SJSA1 (cell line): ENCODE results near the gene RPP40. TPM values are rescaled to one million over a fixed set of nuclear protein-coding genes. Genes with fewer than 3 reads are reported as not detected.
"Not testable (repeated sequence)": the region's sequence is repeated elsewhere in the genome, so short reads cannot be mapped to it uniquely, and the experiment has no call there.

Source experiments
- DNase-seq, 2 experiments: peaks; one replicate each; pipeline ENCODE4 v3.0.0-alpha.2; 2015 to 2020; ENCODE audit warnings: low spot score in 2 of 2, low read depth in 1 of 2
- H3K27ac ChIP-seq: fragments of 250-450 bp; sonication (Bioruptor Pico); 2 replicates; pipeline ENCODE4 v1.5.1; 2020; ENCODE audit warnings: mild to moderate bottlenecking, moderate library complexity
- H3K27me3 ChIP-seq: fragments of 250-450 bp; sonication (Bioruptor Pico); replicated peaks from 2 replicates; pipeline ENCODE4 v1.5.1; 2020; ENCODE audit warnings: mild to moderate bottlenecking, moderate library complexity
- H3K36me3 ChIP-seq: fragments of 250-450 bp; sonication (Bioruptor Pico); 2 replicates; pipeline ENCODE4 v1.5.1; 2020; ENCODE audit warnings: mild to moderate bottlenecking
- H3K4me1 ChIP-seq: fragments of 250-450 bp; sonication (Bioruptor Pico); replicated peaks from 2 replicates; pipeline ENCODE4 v1.6.1; 2021; ENCODE audit warnings: mild to moderate bottlenecking
- H3K4me3 ChIP-seq: fragments of 250-450 bp; sonication (Bioruptor Pico); 2 replicates; pipeline ENCODE4 v1.5.1; 2020; ENCODE audit warnings: mild to moderate bottlenecking
- H3K9me3 ChIP-seq: fragments of 250-450 bp; sonication (Bioruptor Pico); replicated peaks from 2 replicates; pipeline ENCODE4 v1.5.1; 2020; ENCODE audit warnings: mild to moderate bottlenecking
- total RNA-seq: library from RNA; depleted of rRNA; stranded (reverse); fragments of >200 nt; shearing (Covaris generic); gene quantifications from 2 replicates; pipeline ENCODE4 v1.2.3, GENCODE V29; 2014

The RPP40 gene
- total RNA-seq, 1 experiment from 2014 or later = 17.5 TPM

DNA sequence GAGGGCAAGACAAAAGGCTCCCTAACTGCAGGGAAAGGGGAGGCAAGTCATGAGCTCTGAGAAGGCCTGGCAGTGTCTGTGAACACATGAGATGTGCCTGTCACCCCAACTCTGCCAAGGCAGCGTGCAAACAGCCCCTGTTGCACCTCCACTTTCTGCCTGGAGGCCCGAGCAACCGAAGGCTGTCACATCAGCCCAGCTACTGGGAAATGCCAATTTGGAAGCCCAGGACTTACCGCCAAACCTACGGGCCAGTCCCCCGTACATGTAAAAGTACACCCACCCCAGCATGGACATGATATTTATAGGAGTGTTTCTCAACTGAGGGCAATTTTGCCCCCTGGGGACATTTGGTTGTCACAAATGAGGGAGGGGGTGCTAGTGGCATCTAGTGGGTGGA, 27.3 kb upstream of the RPP40 start:
- H3K27me3 ChIP-seq = no peaks in the 10 kb centered on the region
- no peaks in the 10 kb centered on the region for H3K9me3 ChIP-seq
- no peak overlapping the region for H3K27ac ChIP-seq
- H3K4me1 ChIP-seq = no peaks in the 10 kb centered on the region
- H3K36me3 ChIP-seq = no peaks in the 10 kb centered on the region
- no peak overlapping the region for H3K4me3 ChIP-seq
- DNase-seq = no peak

DNA sequence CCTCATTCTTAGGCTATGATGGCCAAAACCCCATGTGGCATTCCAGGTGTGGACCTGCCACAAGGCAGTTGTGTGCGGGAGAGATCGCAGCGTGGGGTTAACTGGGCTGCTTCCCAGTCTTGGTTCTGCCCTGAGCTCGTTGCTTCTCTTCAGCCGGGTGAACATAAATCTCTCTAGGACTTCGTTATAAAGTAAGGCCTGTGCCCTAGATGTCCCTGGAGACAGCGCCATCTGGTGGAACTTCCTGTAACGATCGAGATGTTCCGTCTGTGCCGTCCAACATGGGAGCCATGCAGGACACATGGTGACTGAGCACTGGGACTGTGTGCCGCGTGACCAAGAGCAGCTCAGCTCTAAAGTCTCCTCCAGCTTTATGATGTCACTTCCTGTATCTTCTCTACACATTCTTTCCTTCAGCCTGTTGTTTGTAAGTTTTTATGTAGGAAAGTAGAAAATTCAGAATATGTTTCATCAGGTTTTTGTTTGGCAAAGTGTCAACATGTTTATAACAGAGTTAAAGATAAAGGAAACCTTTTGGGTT, 26.8 kb upstream of the RPP40 start:
- no peaks in the 10 kb centered on the region for H3K36me3 ChIP-seq
- no peaks in the 10 kb centered on the region for H3K9me3 ChIP-seq
- H3K27ac ChIP-seq = no peak overlapping the region
- peak; percentile 57 to 75 for DNase-seq
- H3K4me1 ChIP-seq = no peaks in the 10 kb centered on the region
- H3K4me3 ChIP-seq = no peak overlapping the region
- H3K27me3 ChIP-seq = no peaks in the 10 kb centered on the region

DNA sequence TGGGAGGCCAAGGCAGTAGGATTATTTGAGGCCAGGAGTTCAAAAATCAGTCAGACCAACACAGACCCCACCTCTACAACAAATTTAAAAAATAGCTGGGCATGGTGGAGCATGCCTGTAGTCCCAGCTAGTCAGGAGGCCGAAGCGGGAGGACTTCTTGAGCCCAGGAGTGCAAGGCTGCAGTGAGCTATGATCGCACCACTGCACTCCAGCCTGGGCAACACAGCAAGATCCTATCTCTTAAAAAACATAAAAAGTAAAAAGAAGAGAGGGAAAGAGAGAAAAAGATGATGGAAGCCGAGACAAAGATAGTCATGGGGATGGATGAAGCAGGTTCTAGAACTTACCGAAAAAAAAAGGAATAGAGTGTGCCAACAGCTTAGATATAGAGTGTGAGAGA, 25.8 kb upstream of the RPP40 start:
- no peaks in the 10 kb centered on the region for H3K4me1 ChIP-seq
- no peaks in the 10 kb centered on the region for H3K9me3 ChIP-seq
- no peak overlapping the region for H3K4me3 ChIP-seq
- no peak for DNase-seq
- no peak overlapping the region for H3K27ac ChIP-seq
- no peaks in the 10 kb centered on the region for H3K27me3 ChIP-seq
- H3K36me3 ChIP-seq = no peaks in the 10 kb centered on the region

DNA sequence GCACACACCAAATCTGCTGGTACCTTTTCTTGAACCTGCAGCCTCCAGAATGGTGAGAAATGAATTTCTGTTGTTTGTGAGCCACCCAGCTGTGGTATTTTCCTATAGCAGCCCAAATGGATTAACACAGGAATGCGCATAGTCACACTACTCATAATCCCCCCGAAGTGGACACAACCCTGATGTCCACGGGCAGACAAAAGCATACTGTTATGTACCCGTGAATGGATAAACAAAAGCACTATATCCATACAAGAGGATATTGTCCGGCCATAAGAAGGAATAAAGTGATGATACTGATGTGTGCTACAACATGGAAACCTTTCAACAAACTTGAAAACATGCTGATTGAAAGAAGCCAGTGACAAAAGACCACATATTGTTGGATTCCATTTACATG, 25.1 kb upstream of the RPP40 start:
- Histone ChIP-seq H3K27ac (no peak overlapping the region), H3K4me3 (no peak overlapping the region), H3K27me3 (no peaks in the 10 kb centered on the region), H3K9me3 (no peaks in the 10 kb centered on the region), H3K4me1 (no peaks in the 10 kb centered on the region), H3K36me3 (no peaks in the 10 kb centered on the region)
- DNase-seq = no peak

DNA sequence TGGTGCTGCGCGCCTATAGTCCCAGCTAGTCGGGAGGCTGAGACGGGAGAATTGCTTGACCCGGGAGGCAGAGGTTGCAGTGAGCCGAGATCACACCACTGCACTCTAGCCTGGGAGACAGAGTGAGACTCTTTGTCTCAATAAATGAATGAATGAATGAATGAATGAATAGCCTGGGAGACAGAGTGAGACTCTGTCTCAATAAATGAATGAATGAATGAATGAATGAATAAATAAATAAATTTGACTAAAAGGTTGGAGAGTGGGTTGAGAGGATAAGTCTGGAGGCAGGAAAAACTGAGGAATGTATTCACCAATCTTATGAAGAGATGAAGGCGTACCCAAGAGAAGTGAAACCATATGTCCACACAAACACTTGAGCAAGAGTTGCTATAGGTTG, 24.5 kb upstream of the RPP40 start:
- no peak for DNase-seq
- H3K4me3 ChIP-seq = no peak overlapping the region
- H3K27ac ChIP-seq = no peak overlapping the region
- H3K27me3 ChIP-seq = no peaks in the 10 kb centered on the region
- H3K9me3 ChIP-seq = no peaks in the 10 kb centered on the region
- H3K36me3 ChIP-seq = no peaks in the 10 kb centered on the region
- H3K4me1 ChIP-seq = no peaks in the 10 kb centered on the region

DNA sequence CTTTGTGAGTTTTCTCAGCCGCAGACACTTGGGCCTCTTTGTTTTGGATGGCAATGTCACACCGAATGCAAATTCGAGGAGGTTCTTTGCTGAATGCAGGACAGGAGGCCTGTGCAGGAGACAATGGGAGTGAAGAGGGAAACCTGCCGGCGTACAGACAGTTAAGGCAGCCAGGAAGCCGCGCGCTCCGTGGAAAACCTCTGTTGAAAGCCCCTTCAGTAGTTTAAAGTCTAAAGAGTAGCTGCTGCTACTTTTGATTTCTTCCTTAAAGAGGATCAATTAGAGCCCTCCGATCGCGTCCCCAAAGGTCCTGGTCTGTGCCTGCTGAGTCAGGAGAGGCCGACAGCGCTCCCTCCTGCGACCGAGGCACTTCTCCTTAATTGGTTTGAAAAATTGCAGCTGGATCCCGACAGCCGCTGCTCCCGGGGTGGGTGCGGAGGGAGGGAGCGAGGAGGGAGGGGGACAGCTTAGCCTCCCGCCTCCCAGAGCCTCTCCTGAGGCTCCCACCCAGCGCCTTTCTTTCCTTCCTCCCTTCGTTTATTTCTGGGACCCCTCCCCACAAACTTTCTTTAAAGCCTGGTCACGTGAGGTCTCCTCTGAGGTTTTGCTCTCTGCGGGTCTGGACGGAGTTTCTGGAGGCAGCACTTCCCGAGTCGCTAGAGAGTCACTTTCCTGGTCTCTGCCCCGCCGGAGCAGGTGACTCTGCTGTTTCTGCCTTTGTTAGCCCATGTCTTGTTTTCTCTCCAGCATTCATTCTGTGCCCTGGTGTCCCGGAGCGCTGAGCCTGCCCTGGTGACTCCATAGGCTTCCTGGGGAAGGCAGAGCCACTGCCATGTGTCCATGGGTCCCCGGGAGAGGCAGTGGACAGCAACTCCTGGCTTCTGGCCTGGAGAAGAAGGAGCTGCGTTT, 22.3 kb upstream of the RPP40 start:
- Histone ChIP-seq H3K9me3 (no peaks in the 10 kb centered on the region), H3K27ac (no peak overlapping the region), H3K36me3 (no peaks in the 10 kb centered on the region), H3K27me3 (no peaks in the 10 kb centered on the region), H3K4me1 (no peaks in the 10 kb centered on the region), H3K4me3 (peak overlapping the region; percentile 29)
- DNase-seq = no peak

DNA sequence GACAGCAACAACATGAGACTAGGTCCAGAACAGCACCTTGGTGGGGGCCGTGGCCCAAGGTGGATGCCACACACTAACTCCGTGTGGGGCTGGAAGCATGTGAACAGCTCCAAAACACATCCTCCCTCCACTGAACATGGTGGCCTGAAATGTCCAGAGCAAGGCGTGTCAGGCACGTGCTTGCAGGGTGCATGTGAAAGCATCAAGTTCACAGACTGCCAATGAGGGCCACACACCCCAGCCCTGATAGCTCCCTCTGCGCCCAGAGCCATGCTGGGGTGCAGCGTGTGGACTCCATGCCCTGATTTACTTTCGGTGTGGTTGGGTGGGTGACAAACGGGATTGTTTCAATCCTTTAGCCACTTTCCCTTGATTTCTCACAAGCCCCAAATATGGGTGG, 20.1 kb upstream of the RPP40 start:
- Histone ChIP-seq H3K4me1 (no peaks in the 10 kb centered on the region), H3K36me3 (no peaks in the 10 kb centered on the region)
- DNase-seq = no peak

DNA sequence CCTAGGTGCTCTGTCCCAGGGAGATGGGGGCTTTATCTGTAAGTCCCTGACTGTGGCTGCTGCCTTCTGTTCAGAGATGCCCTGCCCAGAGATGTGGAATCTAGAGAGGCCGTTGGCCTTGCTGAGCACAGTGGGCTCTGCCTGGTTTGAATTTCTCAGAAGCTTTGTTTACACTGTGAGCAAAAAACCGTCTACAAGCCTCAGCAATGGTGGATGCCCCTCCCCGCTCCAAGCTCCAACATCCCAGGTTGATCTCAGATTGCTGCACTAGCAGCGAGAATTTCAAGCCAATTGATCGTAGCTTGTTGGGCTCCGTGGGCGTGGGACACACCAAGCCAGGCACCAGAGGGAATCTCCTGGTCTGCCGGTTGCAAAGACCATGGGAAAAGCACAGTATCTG, 16.3 kb upstream of the RPP40 start:
- no peaks in the 10 kb centered on the region for H3K9me3 ChIP-seq
- H3K4me1 ChIP-seq = no peaks in the 10 kb centered on the region
- no peak for DNase-seq
- no peak overlapping the region for H3K4me3 ChIP-seq
- H3K36me3 ChIP-seq = no peaks in the 10 kb centered on the region
- H3K27ac ChIP-seq = no peak overlapping the region
- no peaks in the 10 kb centered on the region for H3K27me3 ChIP-seq

More for the DNA sequence above, 20.1 kb upstream of the RPP40 start:
- Histone ChIP-seq H3K9me3 (no peaks in the 10 kb centered on the region), H3K4me3 (no peak overlapping the region), H3K27ac (no peak overlapping the region), H3K27me3 (no peaks in the 10 kb centered on the region)

DNA sequence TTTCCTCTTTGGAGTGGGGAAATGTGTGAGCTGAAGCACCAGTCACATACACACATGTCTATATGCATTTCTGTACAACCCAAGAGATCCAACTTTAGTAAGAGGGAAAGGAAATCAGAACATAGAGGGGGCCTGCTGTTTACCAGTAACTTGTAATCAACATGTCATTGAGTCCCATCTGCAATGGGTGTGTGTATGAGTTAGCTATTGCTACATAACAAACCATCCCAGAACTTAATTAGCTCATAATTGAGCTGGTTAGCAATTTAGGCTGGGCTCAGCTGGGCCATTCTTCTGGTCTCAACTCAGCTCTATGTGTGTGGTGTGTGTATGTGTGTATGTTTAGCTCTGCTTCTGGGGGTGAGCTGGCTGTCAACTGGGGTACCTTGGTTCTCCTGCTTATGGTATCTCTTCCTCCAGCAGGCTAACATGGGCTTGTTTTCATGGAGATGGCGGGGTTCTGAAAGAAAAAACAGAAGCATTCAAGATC, 10.3 kb upstream of the RPP40 start:
- no peaks in the 10 kb centered on the region for H3K27me3 ChIP-seq
- H3K4me1 ChIP-seq = peaks cover 6% of the 10 kb centered on the region
- H3K4me3 ChIP-seq = no peak overlapping the region
- H3K36me3 ChIP-seq = no peaks in the 10 kb centered on the region
- no peak overlapping the region for H3K27ac ChIP-seq
- no peaks in the 10 kb centered on the region for H3K9me3 ChIP-seq
- DNase-seq = no peak

DNA sequence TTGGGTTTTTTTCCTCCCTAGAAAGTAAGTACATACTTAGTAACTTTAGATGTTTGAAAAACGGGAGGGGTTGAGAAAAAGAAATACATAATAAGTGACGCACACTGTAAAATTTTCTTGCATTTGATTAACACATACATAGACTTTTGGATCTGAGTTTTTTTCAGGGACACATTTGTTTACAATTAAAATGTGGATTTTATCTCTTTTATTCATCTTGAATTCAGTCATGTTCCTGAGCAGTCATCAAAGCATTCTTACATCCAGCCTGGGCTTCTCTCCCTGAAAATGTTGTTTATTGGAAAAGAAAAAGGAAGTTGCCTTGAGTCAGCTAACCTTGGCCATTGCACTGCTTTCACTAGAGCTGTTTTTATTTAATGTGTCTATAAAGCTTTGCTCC, 8.7 kb upstream of the RPP40 start:
- Histone ChIP-seq H3K27ac (no peak overlapping the region), H3K9me3 (no peaks in the 10 kb centered on the region), H3K27me3 (no peaks in the 10 kb centered on the region), H3K36me3 (no peaks in the 10 kb centered on the region), H3K4me1 (peaks cover 6% of the 10 kb centered on the region), H3K4me3 (no peak overlapping the region)
- DNase-seq = no peak

DNA sequence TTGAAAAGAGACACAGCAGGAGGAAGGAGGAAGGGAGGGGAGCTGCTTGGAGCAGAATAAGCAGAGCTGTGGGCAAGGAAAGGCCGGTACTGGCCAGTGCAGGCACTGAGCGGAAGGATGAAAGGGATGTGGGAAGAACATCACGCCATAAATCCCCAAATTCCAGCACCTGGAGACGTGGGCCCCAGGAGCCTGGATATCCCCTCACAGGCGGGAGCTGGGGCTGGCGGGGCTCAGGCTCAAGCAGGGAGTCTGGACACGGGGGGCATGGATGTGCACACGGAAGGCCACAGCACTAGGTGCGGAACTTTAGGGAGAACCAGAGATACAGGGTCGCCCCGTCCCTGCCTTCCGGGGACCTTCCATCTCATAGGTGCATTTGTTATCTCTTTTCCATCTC, 7.5 kb upstream of the RPP40 start:
- Histone ChIP-seq H3K27me3 (no peaks in the 10 kb centered on the region), H3K36me3 (no peaks in the 10 kb centered on the region), H3K4me1 (peaks cover 6% of the 10 kb centered on the region), H3K9me3 (no peaks in the 10 kb centered on the region), H3K4me3 (no peak overlapping the region), H3K27ac (no peak overlapping the region)
- DNase-seq = no peak

DNA sequence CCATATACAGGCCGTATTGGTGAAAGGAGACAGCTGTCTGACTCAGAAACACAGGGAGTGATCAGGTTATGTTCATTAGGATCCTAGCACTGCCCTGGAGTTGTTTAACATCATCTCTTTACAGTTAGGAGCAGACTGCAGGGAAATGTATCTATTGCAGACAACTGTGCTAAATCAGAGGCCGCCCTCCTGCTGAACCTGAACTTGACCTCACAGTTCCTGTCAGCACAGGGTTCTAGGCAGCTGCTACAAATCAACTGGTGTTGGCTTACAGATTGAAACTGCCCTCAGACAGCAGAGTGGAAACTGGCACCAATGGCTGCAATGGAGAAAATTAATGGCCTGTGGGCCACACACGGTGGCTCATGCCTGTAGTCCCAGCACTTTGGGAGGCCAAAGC, 3.7 kb upstream of the RPP40 start:
- H3K9me3 ChIP-seq = no peaks in the 10 kb centered on the region
- H3K27me3 ChIP-seq = no peaks in the 10 kb centered on the region
- H3K4me3 ChIP-seq = no peak overlapping the region
- H3K4me1 ChIP-seq = peaks cover 8% of the 10 kb centered on the region
- H3K36me3 ChIP-seq = no peaks in the 10 kb centered on the region
- no peak overlapping the region for H3K27ac ChIP-seq
- no peak for DNase-seq

DNA sequence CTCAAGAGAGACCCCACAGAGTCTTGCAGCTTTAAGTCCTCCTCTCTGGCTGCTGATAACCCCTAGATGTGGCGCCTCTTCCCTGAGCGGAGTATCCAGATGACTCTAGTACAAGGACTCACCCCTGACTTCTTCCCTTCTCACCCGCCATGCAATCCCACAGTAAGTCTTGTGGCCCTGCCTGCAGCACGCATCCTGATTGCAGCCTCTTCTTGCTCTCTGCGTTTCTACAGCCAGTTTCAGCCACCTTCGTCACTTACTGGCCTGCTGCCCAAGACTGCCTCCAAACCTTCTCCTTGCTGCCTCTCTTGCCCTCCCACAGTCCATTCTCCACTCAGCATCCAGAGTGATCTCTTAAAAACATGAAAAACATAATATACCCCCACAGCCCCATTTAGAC, 2.4 kb upstream of the RPP40 start:
- H3K4me1 ChIP-seq = peaks cover 6% of the 10 kb centered on the region
- peaks cover 5% of the 10 kb centered on the region; the same call in 1 of the 2 replicates for H3K36me3 ChIP-seq
- no peaks in the 10 kb centered on the region for H3K9me3 ChIP-seq
- DNase-seq = no peak
- H3K4me3 ChIP-seq = no peak overlapping the region
- H3K27ac ChIP-seq = no peak overlapping the region
- H3K27me3 ChIP-seq = no peaks in the 10 kb centered on the region

DNA sequence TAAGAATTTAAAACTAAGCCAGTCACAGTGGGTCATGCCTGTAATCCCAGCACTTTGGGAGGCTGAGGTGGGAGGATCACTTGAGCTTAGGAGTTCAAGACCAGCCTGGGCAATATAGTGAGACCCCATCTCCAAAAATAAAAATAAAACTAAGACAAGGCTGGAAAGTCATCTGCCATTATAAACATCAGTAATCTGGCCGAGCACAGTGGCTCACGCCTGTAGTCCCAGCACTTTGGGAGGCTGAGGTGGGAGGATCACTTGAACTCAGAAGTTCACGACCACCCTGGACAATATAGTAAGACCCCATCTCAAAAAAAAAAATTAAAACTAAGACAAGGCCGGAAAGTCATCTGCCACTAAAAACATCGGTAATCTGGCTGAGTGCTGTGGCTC, 1.2 kb upstream of the RPP40 start:
- not testable (repeated sequence) for H3K36me3 ChIP-seq, DNase-seq, H3K4me3 ChIP-seq, H3K9me3 ChIP-seq, H3K4me1 ChIP-seq, H3K27me3 ChIP-seq, H3K27ac ChIP-seq
